ENCODE results near the gene DPH3.

GRCh38 chr3:16286751-16287543, 22.2 kb upstream of the DPH3 start:
- TF ChIP-seq EZH2phosphoT487 (IDR thresholded peaks at IDR 0.05; ENCODE audit: borderline replicate concordance, low read depth) (no peak), YY1 (IDR thresholded peaks at IDR 0.05; ENCODE audit: low read depth) (no peak), CTCF (IDR thresholded peaks at IDR 0.05) (no peak), RFX5 (IDR thresholded peaks at IDR 0.05; ENCODE audit: low read length) (no peak), POLR2AphosphoS5 (IDR thresholded peaks at IDR 0.05; ENCODE audit: low read depth, low read length) (no peak), SMC3 (IDR thresholded peaks at IDR 0.05; ENCODE audit: low read depth, low read length) (no peak), GABPA (IDR thresholded peaks at IDR 0.05; ENCODE audit: low read depth) (no peak), IRF3 (IDR thresholded peaks at IDR 0.05; ENCODE audit: low read depth, low read length) (no peak), USF2 (IDR thresholded peaks at IDR 0.05; ENCODE audit: borderline replicate concordance, low read depth, low read length) (no peak), EP300 (IDR thresholded peaks at IDR 0.05; ENCODE audit: borderline replicate concordance in 1 of 2, low read depth in 1 of 2, low read length in 1 of 2) (no peak)

Measured in SK-N-SH (cell line).